GM23338 (cell line): ENCODE results near the gene KCTD3. TPM values are rescaled to one million over a fixed set of nuclear protein-coding genes. Genes with fewer than 3 reads are reported as not detected.

Experiments
- ATAC-seq: fragments of 200-7000 bp; cut with Tn5 transposase; 3 replicates; pipeline ENCODE4 v1.9.1; 2020
- DNase-seq: peaks from one replicate; pipeline ENCODE4 v3.0.0-alpha.2; 2015; ENCODE audit warnings: low spot score
- H2AFZ ChIP-seq: fragments of 200-600 bp; sonication (generic); 2 replicates; pipeline ENCODE4 v1.8.0; 2016; ENCODE audit warnings: antibody characterized with exemption, mild to moderate bottlenecking, moderate library complexity
- H3F3A ChIP-seq: fragments of 200-600 bp; sonication (generic); replicated peaks from 2 replicates; pipeline ENCODE4 v1.8.0; 2017; ENCODE audit warnings: antibody characterized with exemption, mixed run types, low read depth
- H3K27ac ChIP-seq: fragments of 200-600 bp; sonication (generic); 2 replicates; pipeline ENCODE4 v1.6.1; 2016; ENCODE audit warnings: low read depth
- H3K27me3 ChIP-seq: fragments of 200-600 bp; sonication (generic); 2 replicates; pipeline ENCODE4 v1.8.0; 2016; ENCODE audit warnings: mild to moderate bottlenecking, mixed run types, moderate library complexity; ENCODE audit not compliant: insufficient read depth
- H3K36me3 ChIP-seq: fragments of 200-600 bp; sonication (generic); 2 replicates; pipeline ENCODE4 v1.8.0; 2016; ENCODE audit warnings: mild to moderate bottlenecking; ENCODE audit not compliant: insufficient read depth
- H3K4me1 ChIP-seq: fragments of 200-600 bp; sonication (generic); 2 replicates; pipeline ENCODE4 v1.8.0; 2016; ENCODE audit warnings: mild to moderate bottlenecking, moderate library complexity; ENCODE audit not compliant: insufficient read depth
- H3K4me2 ChIP-seq: fragments of 200-600 bp; sonication (generic); 2 replicates; pipeline ENCODE4 v1.7.1; 2017; ENCODE audit warnings: mixed run types
- H3K4me3 ChIP-seq: fragments of 200-600 bp; sonication (generic); 2 replicates; pipeline ENCODE4 v1.6.1; 2016; ENCODE audit warnings: mixed run types
- H3K79me2 ChIP-seq: fragments of 200-600 bp; sonication (generic); replicated peaks from 2 replicates; pipeline ENCODE4 v1.8.0; 2017; ENCODE audit warnings: mild to moderate bottlenecking; ENCODE audit not compliant: insufficient read depth
- H3K9me2 ChIP-seq: fragments of 200-600 bp; sonication (generic); 2 replicates; pipeline ENCODE4 v1.8.0; 2017; ENCODE audit not compliant: insufficient read depth
- H4K20me1 ChIP-seq: fragments of 200-600 bp; sonication (generic); replicated peaks from 2 replicates; pipeline ENCODE4 v1.8.0; 2017; ENCODE audit warnings: mild to moderate bottlenecking; ENCODE audit not compliant: insufficient read depth
- H3K27ac Mint-ChIP-seq: 2 replicates; pipeline ENCODE4 v1.8.0; 2020; ENCODE audit warnings: inconsistent platforms, mild to moderate bottlenecking, moderate library complexity, mixed read lengths
- H3K27me3 Mint-ChIP-seq: 3 replicates; pipeline ENCODE4 v1.8.0; 2022; ENCODE audit warnings: low read depth, mild to moderate bottlenecking, moderate library complexity, mixed read lengths, inconsistent platforms; ENCODE audit not compliant: insufficient read depth, poor library complexity
- H3K36me3 Mint-ChIP-seq: 3 replicates; pipeline ENCODE4 v1.8.0; 2021; ENCODE audit warnings: low read depth, mild to moderate bottlenecking, inconsistent platforms, moderate library complexity, mixed read lengths
- H3K4me1 Mint-ChIP-seq: 3 replicates; pipeline ENCODE4 v1.8.0; 2020; ENCODE audit warnings: mild to moderate bottlenecking, inconsistent platforms, mixed read lengths
- H3K4me3 Mint-ChIP-seq: 3 replicates; pipeline ENCODE4 v1.8.0; 2021; ENCODE audit warnings: moderate library complexity, mild to moderate bottlenecking, inconsistent platforms, mixed read lengths
- H3K9me3 Mint-ChIP-seq: 3 replicates; pipeline ENCODE4 v1.8.0; 2020; ENCODE audit warnings: moderate library complexity, mild to moderate bottlenecking, inconsistent platforms, mixed read lengths
- CTCF ChIP-seq, 2 experiments: fragments of 200-600 bp in 1 of 2; sonication (generic) in 1 of 2; conservative IDR thresholded peaks; 2 replicates each; pipeline versions ENCODE4 v1.5.1 to v1.6.1; 2016 to 2017; ENCODE audit warnings: antibody characterized with exemption in 2 of 2, low read depth in 2 of 2, mild to moderate bottlenecking in 2 of 2, moderate library complexity in 1 of 2
- EZH2 ChIP-seq: fragments of 200-600 bp; sonication (generic); IDR thresholded peaks from one replicate; pipeline ENCODE4 v1.8.0; 2017; ENCODE audit warnings: antibody characterized with exemption, mild to moderate bottlenecking, low read depth; ENCODE audit not compliant: unreplicated experiment
- NANOG ChIP-seq: IDR thresholded peaks from 2 replicates; pipeline ENCODE4 v1.6.1; 2016; ENCODE audit warnings: antibody characterized with exemption, borderline replicate concordance
- POLR2AphosphoS5 ChIP-seq: IDR thresholded peaks from 2 replicates; pipeline ENCODE4 v1.6.1; 2016; ENCODE audit warnings: antibody characterized with exemption, low read depth
- ZNF462 ChIP-seq: fragments of 250-450 bp; sonication (Bioruptor Pico); IDR thresholded peaks from 2 replicates; pipeline ENCODE4 v1.5.0; 2020; ENCODE audit warnings: mild to moderate bottlenecking, moderate library complexity
- polyA plus RNA-seq: library from polyadenylated mRNA; unstranded; fragments of >200 nt; fragmentation: Nextera tagmentation; extraction: Ambion mirVana; gene quantifications from 2 replicates; pipeline ENCODE4 v1.2.1, GENCODE V29; 2016
- total RNA-seq: library from RNA; depleted of rRNA; stranded (reverse); fragments of >200 nt; shearing (Covaris generic); gene quantifications from 2 replicates; pipeline ENCODE4 v1.2.3, GENCODE V29; 2014

The KCTD3 gene
- total and polyA plus RNA-seq, 2 experiments from 2014 or later = 29.4 to 60.3 TPM

- no peak for TF ChIP-seq ZNF462
- no peak for TF ChIP-seq POLR2AphosphoS5
- no peak for TF ChIP-seq EZH2
- no peak for TF ChIP-seq NANOG
Observed at GRCh38 chr1:215594640-215595039, 27.5 kb downstream of the KCTD3 start (continued).

- TF ChIP-seq CTCF (conservative IDR thresholded peaks at IDR 0.05; ENCODE audit: low read depth in 2 of 2) = no peak
- Mint-ChIP-seq H3K27ac (0 out of 2 replicates have a peak overlapping the region, but pooled peaks have one; percentile 51), H3K36me3 (peaks cover 24% of the 10 kb centered on the region; the same call in 2 of the 3 replicates), H3K4me3 (no peak overlapping the region), H3K27me3 (peaks cover 2% of the 10 kb centered on the region), H3K9me3 (no peaks in the 10 kb centered on the region), H3K4me1 (peaks cover 30% of the 10 kb centered on the region)
- Histone ChIP-seq H2AFZ (no peak overlapping the region), H3K79me2 (peaks cover 19% of the 10 kb centered on the region), H3K4me2 (no peak overlapping the region), H3K4me3 (no peak overlapping the region), H3K4me1 (no peaks in the 10 kb centered on the region; the same call in none of the 2 replicates), H3K27me3 (no peaks in the 10 kb centered on the region), H4K20me1 (no peaks in the 10 kb centered on the region; the same call in none of the 2 replicates), H3K9me2 (no peaks in the 10 kb centered on the region), H3K36me3 (peaks cover 5% of the 10 kb centered on the region; the same call in 1 of the 2 replicates), H3F3A (no peaks in the 10 kb centered on the region), H3K27ac (no peak overlapping the region)
- no peak for ATAC-seq
- DNase-seq = no peak
Observed at GRCh38 chr1:215595231-215595630, 28.1 kb downstream of the KCTD3 start.
